H1 (cell line): ENCODE data around the gene CIB2. TPM values are rescaled to one million over a fixed set of nuclear protein-coding genes. Genes with fewer than 3 reads are reported as not detected.

Experiments used
- CTCF ChIA-PET: fragments of 300-600 bp; sonication (Branson Sonifier 250); formaldehyde crosslinking; loops from one replicate; lab custom pipeline; 2021; ENCODE audit not compliant: partially characterized antibody; lab: Charles Lee
- POLR2A ChIA-PET: fragments of 300-600 bp; sonication (Branson Sonifier 250); formaldehyde crosslinking; loops from one replicate; lab custom pipeline; 2021; ENCODE audit warnings: inconsistent platforms; ENCODE audit not compliant: partially characterized antibody; lab: Charles Lee
- DNase-seq, 2 experiments: peaks; one replicate each; pipeline versions ENCODE4 v3.0.0 to v3.0.0-alpha.2; 2010 to 2022; ENCODE audit warnings: low spot score in 2 of 2, low read depth in 1 of 2, mixed read lengths in 1 of 2
- FAIRE-seq: peaks from 2 replicates; lab custom pipeline; 2011; peaks lifted over from hg19 to GRCh38; lab: Jason Lieb, UNC
- H2AFZ ChIP-seq: 2 replicates; pipeline ENCODE4 v1.8.1; 2012; ENCODE audit warnings: low read length, inconsistent platforms
- H2AK5ac ChIP-seq: 2 replicates; pipeline ENCODE4 v1.6.1; 2013; ENCODE audit warnings: low read depth, low read length
- H2BK120ac ChIP-seq: replicated peaks from 2 replicates; pipeline ENCODE3; 2013; ENCODE audit warnings: low read depth, low read length, inconsistent platforms
- H2BK12ac ChIP-seq: 2 replicates; pipeline ENCODE4 v1.6.1; 2013; ENCODE audit warnings: low read depth, low read length
- H2BK15ac ChIP-seq: 2 replicates; pipeline ENCODE4 v1.6.1; 2013; ENCODE audit warnings: low read length
- H2BK20ac ChIP-seq: 2 replicates; pipeline ENCODE4 v1.6.1; 2013; ENCODE audit warnings: low read length
- H2BK5ac ChIP-seq: 2 replicates; pipeline ENCODE4 v1.6.1; 2013; ENCODE audit warnings: low read depth, low read length
- H3K14ac ChIP-seq: 2 replicates; pipeline ENCODE4 v1.6.1; 2013; ENCODE audit warnings: inconsistent platforms; ENCODE audit not compliant: insufficient read length
- H3K18ac ChIP-seq: 2 replicates; pipeline ENCODE4 v1.6.1; 2013; ENCODE audit warnings: low read length; ENCODE audit errors: extremely low read depth
- H3K23ac ChIP-seq: 2 replicates; pipeline ENCODE4 v1.6.1; 2013; ENCODE audit warnings: inconsistent platforms; ENCODE audit not compliant: insufficient read length
- H3K23me2 ChIP-seq: 2 replicates; pipeline ENCODE4 v1.6.1; 2013; ENCODE audit warnings: low read depth, low read length
- H3K27ac ChIP-seq: 2 replicates; pipeline ENCODE4 v1.6.1; 2011; ENCODE audit warnings: low read depth, low read length, inconsistent platforms
- H3K27me3 ChIP-seq, 4 experiments: replicated peaks in 1 of 4; 1 replicate in 1 of 4; 2 replicates in 3 of 4; pipeline versions ENCODE4 v1.6.1 to v1.8.1; 2011 to 2013; ENCODE audit warnings: low read length in 3 of 4, mild to moderate bottlenecking in 3 of 4, inconsistent platforms in 2 of 4, mixed read lengths in 2 of 4, moderate library complexity in 1 of 4; ENCODE audit not compliant: control insufficient read depth in 3 of 4, insufficient read depth in 3 of 4; ENCODE audit errors: extremely low read depth in 1 of 4
- H3K36me3 ChIP-seq, 4 experiments: 2 replicates each; pipeline versions ENCODE4 v1.6.1 to v1.8.1; 2011 to 2013; ENCODE audit warnings: mild to moderate bottlenecking in 4 of 4, low read length in 3 of 4, moderate library complexity in 2 of 4, control low read depth in 1 of 4, inconsistent platforms in 1 of 4; ENCODE audit not compliant: insufficient read depth in 4 of 4, control insufficient read depth in 2 of 4
- H3K4ac ChIP-seq: replicated peaks from 2 replicates; pipeline ENCODE3; 2013; ENCODE audit warnings: low read length, low read depth, mixed read lengths, inconsistent platforms; ENCODE audit not compliant: insufficient read length
- H3K4me1 ChIP-seq, 4 experiments: replicated peaks in 1 of 4; 1 replicate in 1 of 4; 2 replicates in 3 of 4; pipeline versions ENCODE4 v1.6.1 to v1.8.1; 2011 to 2013; ENCODE audit warnings: low read length in 3 of 4, inconsistent platforms in 2 of 4, mixed read lengths in 1 of 4; ENCODE audit not compliant: insufficient read depth in 4 of 4, control insufficient read depth in 3 of 4
- H3K4me2 ChIP-seq, 2 experiments: 2 replicates each; pipeline versions ENCODE4 v1.6.1 to v1.8.1; 2011 to 2013; ENCODE audit warnings: low read depth in 2 of 2, low read length in 2 of 2, control low read depth in 1 of 2, inconsistent platforms in 1 of 2, mild to moderate bottlenecking in 1 of 2; ENCODE audit not compliant: insufficient read depth in 1 of 2
- H3K4me3 ChIP-seq, 4 experiments: fragments of 200-600, 300-600 bp in 1 of 4; sonication (generic), shearing (Covaris generic), sonication (Bioruptor Twin) in 1 of 4; 2 replicates each; pipeline versions ENCODE4 v1.5.1 to v1.8.1; 2011 to 2016; ENCODE audit warnings: low read length in 4 of 4, low read depth in 3 of 4, control low read depth in 2 of 4, inconsistent platforms in 2 of 4, mild to moderate bottlenecking in 2 of 4, mixed read lengths in 1 of 4, moderate library complexity in 1 of 4; ENCODE audit not compliant: insufficient read depth in 2 of 4; ENCODE audit errors: extremely low read depth in 1 of 4
- H3K56ac ChIP-seq: replicated peaks from 2 replicates; pipeline ENCODE3; 2013; ENCODE audit warnings: low read depth, mild to moderate bottlenecking, mixed read lengths, low read length, inconsistent platforms; ENCODE audit not compliant: insufficient read length
- H3K79me1 ChIP-seq: 2 replicates; pipeline ENCODE4 v1.6.1; 2013; ENCODE audit warnings: low read depth, low read length, control low read depth
- H3K79me2 ChIP-seq, 2 experiments: 2 replicates each; pipeline versions ENCODE4 v1.6.1 to v1.8.1; 2012 to 2013; ENCODE audit warnings: low read length in 2 of 2, mild to moderate bottlenecking in 2 of 2, inconsistent platforms in 1 of 2; ENCODE audit not compliant: insufficient read depth in 2 of 2, control insufficient read depth in 1 of 2
- H3K9ac ChIP-seq, 4 experiments: replicated peaks in 1 of 4; 1 replicate in 1 of 4; 2 replicates in 3 of 4; pipeline versions ENCODE4 v1.6.1 to v1.8.1; 2011 to 2013; ENCODE audit warnings: low read depth in 3 of 4, low read length in 3 of 4, control low read depth in 2 of 4, mild to moderate bottlenecking in 2 of 4, moderate library complexity in 2 of 4, inconsistent platforms in 1 of 4; ENCODE audit errors: extremely low read depth in 1 of 4
- H3K9me3 ChIP-seq, 2 experiments: 2 replicates each; pipeline versions ENCODE4 v1.6.1 to v1.8.1; 2012 to 2013; ENCODE audit warnings: mild to moderate bottlenecking in 2 of 2, moderate library complexity in 2 of 2, control low read depth in 1 of 2, inconsistent platforms in 1 of 2, low read depth in 1 of 2, low read length in 1 of 2, mixed read lengths in 1 of 2; ENCODE audit not compliant: insufficient read depth in 2 of 2
- H4K20me1 ChIP-seq, 2 experiments: replicated peaks in 1 of 2; 2 replicates each; pipeline versions ENCODE3 to v1.8.1; 2011 to 2013; ENCODE audit warnings: inconsistent platforms in 2 of 2, low read length in 2 of 2, mild to moderate bottlenecking in 1 of 2; ENCODE audit not compliant: insufficient read depth in 2 of 2, control insufficient read depth in 1 of 2
- H4K5ac ChIP-seq: 2 replicates; pipeline ENCODE4 v1.6.1; 2013; ENCODE audit warnings: low read length, low read depth, mixed read lengths, inconsistent platforms; ENCODE audit not compliant: insufficient read length
- H4K8ac ChIP-seq: 2 replicates; pipeline ENCODE4 v1.8.0; 2013; ENCODE audit warnings: mild to moderate bottlenecking, moderate library complexity, low read length, inconsistent platforms; ENCODE audit not compliant: insufficient read depth; ENCODE audit errors: extremely low read depth
- H4K91ac ChIP-seq: replicated peaks from 2 replicates; pipeline ENCODE3; 2013; ENCODE audit warnings: low read length, mixed read lengths, inconsistent platforms; ENCODE audit not compliant: insufficient read length
- HDAC6 ChIP-seq: IDR thresholded peaks from one replicate; pipeline ENCODE4 v1.7.1; 2012; ENCODE audit warnings: low read depth, mild to moderate bottlenecking, inconsistent platforms, low read length, moderate library complexity
- POLR2A ChIP-seq, 2 experiments: IDR thresholded peaks; 1 replicate in 1 of 2; 2 replicates in 1 of 2; pipeline ENCODE4 v1.6.1; 2011; ENCODE audit warnings: low read depth in 2 of 2, low read length in 2 of 2, mild to moderate bottlenecking in 2 of 2; ENCODE audit errors: control extremely low read depth in 1 of 2
- RBBP5 ChIP-seq: IDR thresholded peaks from 2 replicates; pipeline ENCODE4 v1.7.1; 2012; ENCODE audit warnings: low read depth, mild to moderate bottlenecking, inconsistent platforms, low read length, moderate library complexity, borderline replicate concordance
- RXRA ChIP-seq: IDR thresholded peaks from 2 replicates; pipeline ENCODE4 v1.6.1; 2011; ENCODE audit warnings: low read depth, mild to moderate bottlenecking, low read length, moderate library complexity; ENCODE audit not compliant: insufficient read depth
- SIN3A ChIP-seq, 2 experiments: IDR thresholded peaks in 1 of 2; conservative IDR thresholded peaks in 1 of 2; 2 replicates each; pipeline ENCODE4 v1.6.1; 2011 to 2012; ENCODE audit warnings: low read length in 2 of 2, improper control_type of control experiment in 1 of 2, low read depth in 1 of 2, mild to moderate bottlenecking in 1 of 2
- WGBS, 2 experiments: shearing (Covaris generic) in 1 of 2; methylation state at CpG; one replicate each; pipeline versions ENCODE4 v1.1.6 to v1.1.7; 2013 to 2015; ENCODE audit warnings: low lambda C conversion rate in 2 of 2, mixed read lengths in 2 of 2, inconsistent platforms in 1 of 2, low coverage in 1 of 2, missing lambda C conversion rate in 1 of 2; ENCODE audit not compliant: insufficient replicate concordance in 2 of 2, insufficient coverage in 1 of 2, insufficient read length in 1 of 2; ENCODE audit errors: extremely low coverage in 1 of 2, missing lambda C conversion rate in 1 of 2; 5-methylcytosine and 5-hydroxymethylcytosine counted together
- polyA plus RNA-seq, 7 experiments: library from polyadenylated mRNA; depleted of rRNA in 3 of 7; stranded (reverse) in 5 of 7; unstranded in 2 of 7; fragments of >200 nt in 5 of 7; fragments of 200-250 nt in 2 of 7; gene quantifications; 1 replicate in 5 of 7; 2 replicates in 1 of 7; 4 replicates in 1 of 7; pipeline versions ENCODE4 v1.2.1 to v1.2.3, GENCODE V29; 2011 to 2013; ENCODE audit warnings: missing spikeins in 2 of 7, mixed read lengths in 2 of 7
- total RNA-seq: library from RNA; stranded (reverse); fragmentation: NEBNext Ultra II Directional; extraction: Animal tissue kit (Norgen Biotek cat#: 25700); gene quantifications from 2 replicates; pipeline ENCODE4 v1.2.1, GENCODE V29; 2021
- TF ChIP-seq, protein P1 (sequence below), 3 experiments: IDR thresholded peaks; 1 replicate in 2 of 3; 2 replicates in 1 of 3; pipeline versions ENCODE4 v1.5.1 to v1.6.1; 2011; ENCODE audit warnings: low read length in 3 of 3, mild to moderate bottlenecking in 3 of 3, inconsistent platforms in 2 of 3, low read depth in 1 of 3, moderate library complexity in 1 of 3; ENCODE audit not compliant: insufficient read depth in 1 of 3; ENCODE audit errors: control extremely low read depth in 1 of 3
- TF ChIP-seq, protein P2 (sequence below): IDR thresholded peaks from 2 replicates; pipeline ENCODE4 v1.6.1; 2011; ENCODE audit warnings: low read length, improper control_type of control experiment
- TF ChIP-seq, protein P3 (sequence below): IDR thresholded peaks from 2 replicates; pipeline ENCODE4 v1.6.1; 2011; ENCODE audit warnings: low read depth, mild to moderate bottlenecking, low read length; ENCODE audit not compliant: insufficient read depth

The CIB2 gene
- total and polyA plus RNA-seq, 2 of the 8 experiments (the other 6 are each of a cell fraction or from before 2014, with no cell fraction given) = 41.5 to 45.8 TPM

DNA sequence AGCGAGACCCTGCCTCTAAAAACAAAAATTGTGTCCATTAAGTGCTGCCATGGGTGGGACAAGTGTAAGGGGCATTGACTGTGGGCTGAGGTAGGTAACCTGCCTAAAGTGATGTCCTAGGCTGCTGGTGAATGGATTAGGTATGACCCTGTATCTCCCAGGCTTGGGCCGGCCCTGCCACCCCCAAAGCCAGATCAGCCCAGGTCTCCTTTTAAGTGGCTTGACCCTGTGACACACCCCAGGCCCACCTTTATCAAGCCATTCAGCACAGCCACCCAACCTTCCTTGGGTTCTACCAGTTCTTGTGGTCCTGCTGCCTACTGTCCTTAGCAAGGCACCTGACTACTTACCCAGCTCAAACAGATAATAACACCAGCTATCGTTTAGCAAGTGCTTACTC lies 18.7 kb downstream of the CIB2 start:
- Histone ChIP-seq H3K14ac (no peak overlapping the region), H3K27ac (no peak overlapping the region), H2BK5ac (no peak overlapping the region), H3K4me1 (peaks cover 0 to 5% (median 1%) of the 10 kb centered on the region in 4 experiments; a peak in 1 of 7 replicates), H2AK5ac (no peak overlapping the region), H4K20me1 (peaks cover 2 to 3% of the 10 kb centered on the region in 2 experiments), H3K9me3 (no peaks in the 10 kb centered on the region), H3K4ac (no peak overlapping the region), H4K5ac (no peak overlapping the region), H3K4me3 (no peak overlapping the region), H2BK15ac (no peak overlapping the region), H2BK20ac (no peak overlapping the region), H3K79me1 (no peaks in the 10 kb centered on the region), H3K9ac (no peak overlapping the region), H3K56ac (no peak overlapping the region), H3K18ac (no peak overlapping the region), H4K8ac (no peak overlapping the region), H4K91ac (no peak overlapping the region), H3K79me2 (no peaks in the 10 kb centered on the region), H3K4me2 (no peak overlapping the region), H2AFZ (no peak overlapping the region), H2BK12ac (no peak overlapping the region), H3K23ac (no peak overlapping the region), H3K27me3 (no peaks in the 10 kb centered on the region), H2BK120ac (no peak overlapping the region), H3K23me2 (no peaks in the 10 kb centered on the region), H3K36me3 (peaks cover 0 to 2% (median 0%) of the 10 kb centered on the region in 4 experiments; a peak in 1 of 8 replicates)
- DNase-seq (no peak), FAIRE-seq (no peak)
- POLR2A ChIA-PET = interaction anchor here (0.6 to 1.5 kb wide), 3 partner anchors 59 to 236 kb away, joined by 3 to 6 read pairs (median 4); no protein-coding TSS in a partner anchor
- WGBS, 2 experiments = 91% methylated on average over 3 of the region's 3 CpGs; no CpG with 5 or more reads in 1 of the 2 experiments
- CTCF ChIA-PET = interaction anchor here (0.6 to 16.8 kb wide), 40 partner anchors 8 to 532 kb away, joined by 3 to 226 read pairs (median 4); partner anchors contain the start of gene CIB2
- TF ChIP-seq, protein P1, sequence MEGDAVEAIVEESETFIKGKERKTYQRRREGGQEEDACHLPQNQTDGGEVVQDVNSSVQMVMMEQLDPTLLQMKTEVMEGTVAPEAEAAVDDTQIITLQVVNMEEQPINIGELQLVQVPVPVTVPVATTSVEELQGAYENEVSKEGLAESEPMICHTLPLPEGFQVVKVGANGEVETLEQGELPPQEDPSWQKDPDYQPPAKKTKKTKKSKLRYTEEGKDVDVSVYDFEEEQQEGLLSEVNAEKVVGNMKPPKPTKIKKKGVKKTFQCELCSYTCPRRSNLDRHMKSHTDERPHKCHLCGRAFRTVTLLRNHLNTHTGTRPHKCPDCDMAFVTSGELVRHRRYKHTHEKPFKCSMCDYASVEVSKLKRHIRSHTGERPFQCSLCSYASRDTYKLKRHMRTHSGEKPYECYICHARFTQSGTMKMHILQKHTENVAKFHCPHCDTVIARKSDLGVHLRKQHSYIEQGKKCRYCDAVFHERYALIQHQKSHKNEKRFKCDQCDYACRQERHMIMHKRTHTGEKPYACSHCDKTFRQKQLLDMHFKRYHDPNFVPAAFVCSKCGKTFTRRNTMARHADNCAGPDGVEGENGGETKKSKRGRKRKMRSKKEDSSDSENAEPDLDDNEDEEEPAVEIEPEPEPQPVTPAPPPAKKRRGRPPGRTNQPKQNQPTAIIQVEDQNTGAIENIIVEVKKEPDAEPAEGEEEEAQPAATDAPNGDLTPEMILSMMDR (IDR thresholded peaks at IDR 0.05; ENCODE audit: control extremely low read depth in 1 of 3, insufficient read depth in 1 of 3, low read depth in 1 of 3, low read length in 3 of 3) = no peak
- TF ChIP-seq HDAC6 (no peak), RXRA (no peak), POLR2A (IDR thresholded peaks at IDR 0.05; ENCODE audit: control extremely low read depth in 1 of 2, low read depth in 2 of 2, low read length in 2 of 2) (no peak), RBBP5 (no peak), SIN3A (conservative IDR thresholded peaks at IDR 0.05 in 1 of 2, IDR thresholded peaks at IDR 0.05 in 1 of 2; ENCODE audit: low read depth in 1 of 2, low read length in 2 of 2) (no peak)
- TF ChIP-seq, protein P2, sequence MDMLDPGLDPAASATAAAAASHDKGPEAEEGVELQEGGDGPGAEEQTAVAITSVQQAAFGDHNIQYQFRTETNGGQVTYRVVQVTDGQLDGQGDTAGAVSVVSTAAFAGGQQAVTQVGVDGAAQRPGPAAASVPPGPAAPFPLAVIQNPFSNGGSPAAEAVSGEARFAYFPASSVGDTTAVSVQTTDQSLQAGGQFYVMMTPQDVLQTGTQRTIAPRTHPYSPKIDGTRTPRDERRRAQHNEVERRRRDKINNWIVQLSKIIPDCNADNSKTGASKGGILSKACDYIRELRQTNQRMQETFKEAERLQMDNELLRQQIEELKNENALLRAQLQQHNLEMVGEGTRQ = no peak
- TF ChIP-seq, protein P3, sequence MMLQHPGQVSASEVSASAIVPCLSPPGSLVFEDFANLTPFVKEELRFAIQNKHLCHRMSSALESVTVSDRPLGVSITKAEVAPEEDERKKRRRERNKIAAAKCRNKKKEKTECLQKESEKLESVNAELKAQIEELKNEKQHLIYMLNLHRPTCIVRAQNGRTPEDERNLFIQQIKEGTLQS = no peak
